ENCODE results near the gene HEBP2.

The HEBP2 gene

DNA sequence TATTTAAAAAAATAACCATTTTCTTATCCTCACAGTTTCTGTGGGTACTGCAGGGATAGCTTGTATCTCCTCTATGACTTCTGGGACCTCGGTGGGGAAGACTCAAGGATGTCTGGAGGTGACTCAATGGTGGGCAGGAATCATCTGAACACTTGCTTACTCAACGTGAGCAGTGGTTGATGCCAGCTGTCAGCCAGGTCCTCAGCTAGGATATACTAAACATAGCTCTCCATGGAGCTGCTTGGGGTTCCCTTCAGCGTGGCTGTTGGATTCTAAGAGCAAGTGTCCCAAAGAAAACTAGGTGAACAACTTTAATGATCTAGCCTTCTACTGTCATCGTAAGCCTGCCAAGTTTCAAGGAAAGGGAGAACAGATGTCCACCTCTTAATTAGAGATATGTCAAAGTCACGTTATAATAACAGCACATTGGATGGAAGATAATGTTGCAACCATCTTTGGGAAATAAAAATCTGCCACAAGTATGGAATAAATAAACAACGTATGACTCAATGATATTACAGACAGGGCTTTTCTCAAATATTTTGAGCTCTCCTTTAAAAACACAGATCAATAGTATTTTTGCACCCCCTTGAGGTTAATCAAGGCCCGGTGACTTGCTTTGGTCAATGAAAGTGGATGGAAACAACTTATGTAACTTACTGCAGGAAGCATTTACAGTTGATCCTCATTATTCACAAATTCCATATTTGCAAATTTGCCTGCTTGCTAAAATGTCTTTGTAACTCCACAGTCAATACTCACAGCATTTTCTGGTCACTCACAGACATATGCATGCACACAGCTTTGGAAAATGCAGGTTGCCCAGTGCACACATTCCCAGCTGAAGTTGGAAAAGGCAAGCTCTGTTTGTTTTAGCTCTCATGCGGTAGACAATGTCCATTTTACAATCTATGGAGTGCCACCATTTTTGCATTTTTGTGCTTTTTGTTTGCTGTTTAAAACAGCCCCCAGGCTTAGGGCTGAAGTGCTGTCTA lies 6.6 kb upstream of the HEBP2 start:
- no peak for DNase-seq (ENCODE audit: low read depth in 2 of 2)

DNA sequence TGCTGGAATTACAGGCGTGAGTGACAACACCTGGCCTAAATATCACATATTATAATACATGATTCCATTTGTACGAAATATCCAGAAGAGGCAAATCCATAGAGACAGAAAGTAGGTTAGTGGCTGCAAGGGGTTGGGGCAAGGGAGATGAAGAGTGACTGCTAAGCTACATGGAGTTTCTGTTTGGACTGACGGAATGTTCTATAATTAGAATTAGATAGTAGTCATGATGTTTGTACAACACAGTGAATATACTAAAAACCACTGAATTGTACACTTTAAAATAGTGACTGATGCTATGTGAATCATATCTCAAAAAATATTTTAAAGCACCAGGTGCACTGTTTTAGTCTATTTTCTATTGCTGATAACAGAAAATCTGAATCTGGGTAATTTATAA lies 3.7 kb upstream of the HEBP2 start:
- DNase-seq (ENCODE audit: low read depth in 2 of 2) = no peak

DNA sequence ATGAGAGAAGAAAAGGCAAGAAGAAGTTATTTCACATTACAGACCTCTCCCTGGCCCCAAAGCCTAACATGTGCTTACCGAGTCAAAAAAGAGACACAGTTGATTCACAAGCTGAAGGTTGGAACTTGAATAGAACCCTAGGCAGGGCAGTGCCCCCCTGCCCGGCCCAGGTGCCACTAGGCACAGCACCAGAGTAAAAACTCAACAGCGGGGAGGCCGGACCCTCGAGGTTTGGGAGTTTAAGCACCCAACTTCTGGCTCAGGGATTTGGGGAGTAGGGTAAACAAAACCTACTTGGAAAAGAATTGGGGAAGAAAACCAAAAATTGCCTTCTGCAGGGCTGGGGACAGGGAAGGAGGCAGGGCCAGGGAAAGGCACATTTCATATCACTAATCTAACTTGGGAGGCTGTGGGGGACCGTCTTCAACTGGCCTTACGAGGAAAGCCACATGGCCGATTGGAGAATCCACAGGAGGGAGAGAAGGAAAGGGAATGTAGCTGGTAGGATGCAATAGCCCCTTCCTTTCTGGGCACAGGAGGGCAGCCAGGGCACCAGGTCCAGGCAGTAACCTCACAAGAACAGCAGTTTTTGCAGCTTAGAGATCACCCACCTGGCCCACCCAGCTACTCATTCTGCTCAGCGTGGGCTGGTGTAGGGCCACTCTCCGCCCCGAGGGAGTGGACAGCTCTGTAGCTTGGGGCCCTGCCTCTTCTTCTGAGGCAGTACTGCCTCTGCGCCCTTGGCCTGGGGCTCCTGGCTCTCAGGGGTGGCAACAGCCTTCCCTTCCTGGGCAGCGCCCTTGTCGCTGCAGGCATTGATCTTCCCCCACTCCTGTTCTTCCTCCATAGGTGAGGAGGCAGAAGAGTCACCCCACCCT lies 1.8 kb upstream of the HEBP2 start:
- DNase-seq (ENCODE audit: low read depth in 2 of 2) = no peak

DNA sequence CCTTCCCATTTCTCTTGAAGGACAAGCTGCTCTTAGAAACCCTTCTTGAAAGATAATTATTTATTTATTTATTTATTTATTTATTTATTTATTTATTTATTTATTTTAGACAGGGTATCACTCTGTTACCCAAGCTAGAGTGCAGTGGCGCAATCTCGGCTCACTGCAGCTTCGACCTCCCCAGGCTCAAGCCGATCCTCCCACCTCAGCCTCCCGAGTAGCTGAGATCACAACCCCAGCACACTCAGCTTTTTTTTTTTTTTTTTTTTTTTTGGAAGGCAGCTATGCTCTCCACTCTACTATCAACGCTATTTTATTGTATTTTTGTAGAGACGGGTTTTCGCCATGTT lies 1.2 kb upstream of the HEBP2 start:
- DNase-seq (ENCODE audit: low read depth in 2 of 2) = no peak

DNA sequence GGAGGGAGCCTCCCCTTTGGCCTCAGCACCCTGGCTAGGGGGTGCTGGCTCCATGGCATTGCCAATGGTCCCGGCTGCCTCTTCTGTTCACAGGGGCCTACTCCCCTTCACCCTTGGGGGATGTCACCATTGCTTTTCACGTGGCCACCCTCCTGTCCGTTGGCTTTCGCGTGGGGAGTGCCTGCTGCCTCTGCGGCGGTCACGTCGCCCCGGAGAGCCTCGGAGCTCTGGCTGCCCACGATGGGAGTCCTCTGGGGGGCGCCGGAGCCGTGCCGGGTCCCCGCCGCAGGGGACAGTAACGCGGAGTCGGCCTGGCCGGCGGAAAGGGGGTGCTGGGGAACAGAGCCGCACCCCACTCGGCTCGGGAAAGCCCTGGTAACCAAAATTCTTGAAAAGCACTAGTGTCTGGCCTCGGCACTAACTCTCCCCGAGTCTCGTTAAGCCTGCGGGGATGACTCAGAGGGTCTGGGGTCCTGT lies 661 bp upstream of the HEBP2 start:
- peak; percentile 7 for DNase-seq (ENCODE audit: low read depth in 2 of 2)

DNA sequence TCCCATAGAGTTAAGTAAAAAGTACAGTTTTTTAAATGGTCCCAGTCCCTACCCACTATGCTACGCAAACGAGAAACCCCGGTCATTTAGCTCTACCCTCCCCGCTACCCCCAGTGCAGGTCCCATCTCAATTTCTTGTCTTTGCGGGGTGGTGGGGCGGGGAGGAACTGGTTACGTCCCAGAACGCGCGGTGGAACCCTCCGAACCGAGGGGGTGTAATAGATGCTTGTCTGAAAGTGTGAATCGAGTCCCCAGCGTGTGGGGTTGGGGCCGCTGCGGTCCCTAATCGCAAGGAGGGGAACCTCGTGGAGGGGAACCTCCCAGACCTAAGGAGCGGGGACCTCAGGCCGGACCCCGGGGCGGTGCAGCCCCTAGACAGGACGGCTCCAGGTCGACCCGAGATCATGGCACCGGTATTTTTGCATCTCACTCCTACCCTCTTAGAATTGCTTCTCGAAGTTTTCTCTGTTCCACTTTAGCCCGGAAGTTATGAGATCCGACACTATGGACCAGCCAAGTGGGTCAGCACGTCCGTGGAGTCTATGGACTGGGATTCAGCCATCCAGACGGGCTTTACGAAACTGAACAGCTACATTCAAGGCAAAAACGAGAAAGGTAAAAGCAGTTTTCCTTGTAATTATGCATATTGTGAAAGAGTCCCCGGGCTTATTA lies 779 bp downstream of the HEBP2 start:
- no peak for DNase-seq (ENCODE audit: low read depth in 2 of 2)

DNA sequence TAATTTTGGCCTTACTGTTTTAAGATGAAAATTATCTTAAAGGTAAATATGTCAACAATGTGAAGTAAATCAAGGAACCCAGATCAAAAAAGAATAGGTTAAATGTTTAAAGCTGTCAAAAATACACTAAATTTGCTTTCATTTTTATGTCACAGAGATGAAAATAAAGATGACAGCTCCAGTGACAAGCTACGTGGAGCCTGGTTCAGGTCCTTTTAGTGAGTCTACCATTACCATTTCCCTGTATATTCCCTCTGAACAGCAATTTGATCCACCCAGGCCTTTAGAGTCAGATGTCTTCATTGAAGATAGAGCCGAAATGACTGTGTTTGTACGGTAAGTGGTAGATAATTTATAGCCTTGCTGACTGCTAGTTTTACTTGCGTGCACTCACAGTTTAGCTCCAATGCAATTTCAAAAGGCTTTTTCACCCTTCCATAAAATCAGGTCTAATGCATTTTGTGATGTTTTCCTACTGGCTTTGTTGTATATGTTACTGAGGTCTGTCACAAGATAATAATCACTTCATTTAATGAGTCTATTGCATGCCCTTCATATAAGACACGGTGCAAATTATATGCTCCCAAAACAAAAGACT lies 1.9 kb downstream of the HEBP2 start:
- no peak for DNase-seq (ENCODE audit: low read depth in 2 of 2)

DNA sequence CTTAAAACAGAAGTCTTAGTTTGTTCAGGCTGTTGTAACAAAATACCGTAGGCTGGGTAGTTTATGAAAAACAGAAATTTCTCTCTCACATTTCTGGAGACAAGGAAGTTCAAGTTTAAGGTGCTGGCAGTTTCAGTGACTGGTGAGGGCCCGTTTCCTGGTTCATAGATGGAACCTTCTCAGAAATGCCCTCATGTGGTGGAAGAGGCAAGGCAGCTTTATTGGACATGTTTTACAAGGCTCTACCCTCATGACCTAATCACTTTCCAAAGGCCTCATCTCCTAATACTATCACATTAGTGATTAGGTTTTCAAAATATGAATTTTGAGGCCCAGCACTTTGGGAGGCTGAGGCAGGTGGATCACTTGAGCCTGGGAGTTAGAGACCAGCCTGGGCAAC lies 2.4 kb downstream of the HEBP2 start:
- DNase-seq (ENCODE audit: low read depth in 2 of 2) = no peak

DNA sequence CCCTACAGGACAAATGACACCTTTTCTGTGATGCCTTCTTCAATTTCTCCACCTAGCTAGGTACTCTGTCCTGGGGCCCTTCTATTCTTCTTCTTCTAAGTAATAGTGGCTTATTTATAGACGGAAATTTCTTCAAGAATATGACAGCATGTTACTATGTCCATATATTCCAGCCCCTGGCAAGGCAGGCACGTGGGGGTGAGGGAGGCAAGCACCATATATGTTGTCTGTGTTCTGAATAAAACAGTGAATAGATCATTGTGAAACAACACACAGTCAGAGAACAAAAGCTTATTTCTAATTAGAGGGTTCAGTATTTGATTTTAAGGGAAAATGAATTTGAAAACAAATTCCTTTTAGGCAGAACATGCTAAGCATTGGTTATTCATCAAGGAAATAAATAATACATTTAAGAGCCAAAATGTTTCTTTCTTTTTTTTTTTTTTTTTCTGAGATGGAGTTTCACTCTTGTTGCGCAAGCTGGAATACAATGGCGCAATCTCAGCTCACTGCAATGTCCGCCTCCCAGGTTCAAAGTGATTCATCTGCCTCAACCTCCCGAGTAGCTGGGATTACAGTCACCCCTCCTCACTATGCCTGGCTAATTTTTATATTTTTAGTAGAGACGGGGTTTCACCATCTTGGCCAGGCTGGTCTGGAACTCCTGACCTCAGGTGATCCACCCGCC lies 6.2 kb downstream of the HEBP2 start:
- DNase-seq (ENCODE audit: low read depth in 2 of 2) = no peak

DNA sequence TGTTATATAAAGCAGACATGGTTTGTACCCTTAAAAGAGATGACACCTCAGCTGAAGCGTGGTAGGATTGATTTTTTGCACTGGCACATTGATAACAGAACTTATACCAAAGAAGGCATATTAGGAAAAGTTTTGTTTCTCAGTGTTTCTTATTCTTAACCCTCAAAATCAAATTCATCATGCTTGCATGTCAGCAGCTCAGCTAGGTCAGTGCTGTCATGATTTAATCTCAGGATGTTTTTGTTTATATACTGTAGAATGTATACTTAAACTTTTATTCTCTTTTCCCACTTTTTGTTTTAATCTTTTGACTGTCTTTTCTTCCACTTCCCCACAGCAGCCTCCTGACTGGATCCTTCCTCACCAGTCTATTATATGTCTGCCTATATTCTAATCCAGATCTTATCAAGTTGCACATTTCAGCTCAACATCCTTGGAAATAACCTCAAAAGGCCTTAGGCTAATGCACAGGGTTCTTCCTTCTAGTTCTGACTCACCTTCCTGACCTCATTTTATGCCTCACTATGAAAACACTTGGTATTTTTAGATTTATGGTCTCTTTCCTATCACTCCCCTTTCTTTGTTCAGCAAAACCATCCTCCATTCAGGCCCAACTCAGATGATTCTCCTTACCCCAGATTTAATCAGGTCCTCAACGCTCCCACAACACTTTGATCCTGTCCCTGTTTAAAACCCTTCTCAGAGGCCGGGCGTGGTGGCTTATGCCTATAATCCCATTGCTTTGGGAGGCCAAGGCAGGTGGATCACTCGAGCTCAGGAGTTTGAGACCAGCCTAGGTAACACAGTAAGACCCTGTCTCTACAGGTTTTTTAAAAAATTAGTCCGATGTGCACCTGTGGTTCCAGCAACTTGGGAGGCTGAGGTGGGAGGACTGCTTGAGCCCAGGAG lies 7.2 kb downstream of the HEBP2 start:
- no peak for DNase-seq (ENCODE audit: low read depth in 2 of 2)

DNA sequence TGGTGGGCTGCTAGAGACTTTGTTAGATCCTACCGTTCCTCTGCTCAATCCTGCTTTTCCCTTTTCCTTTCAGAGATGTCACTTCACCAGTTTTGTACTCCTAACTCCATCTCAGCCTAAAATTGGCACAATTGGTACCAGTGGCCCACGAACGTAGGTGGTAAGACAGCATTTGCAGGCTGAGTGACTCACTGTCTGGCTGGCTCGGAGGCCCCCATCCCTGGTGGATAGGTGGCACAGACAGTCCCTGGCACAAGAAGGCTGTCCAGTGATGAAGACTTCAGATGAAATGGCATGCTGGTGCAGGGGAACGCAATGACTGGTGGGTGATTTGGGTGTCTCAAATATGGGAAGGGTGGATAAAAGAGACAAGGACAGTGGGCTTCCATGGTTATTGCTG lies 11.1 kb downstream of the HEBP2 start:
- DNase-seq (ENCODE audit: low read depth in 2 of 2) = no peak

DNA sequence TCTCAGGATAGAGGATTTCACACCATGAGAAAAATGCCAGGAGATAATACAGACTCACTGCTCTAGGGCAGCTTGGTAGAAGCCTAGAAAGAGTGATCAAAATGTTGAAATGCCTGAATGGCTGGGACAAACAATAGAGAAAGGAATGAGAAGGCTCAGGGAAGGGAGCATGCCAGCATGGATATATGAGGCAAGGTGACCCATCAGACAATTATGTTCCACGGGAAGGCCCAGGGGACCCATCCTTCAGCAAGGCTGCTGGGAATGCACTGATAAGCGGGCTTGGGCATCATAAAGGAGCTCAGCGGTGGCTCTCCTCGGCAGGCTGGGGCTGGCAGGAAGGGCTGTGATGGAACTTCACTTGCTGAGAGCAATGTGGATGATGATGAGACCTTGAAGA lies 12.2 kb downstream of the HEBP2 start:
- DNase-seq (ENCODE audit: low read depth in 2 of 2) = no peak

DNA sequence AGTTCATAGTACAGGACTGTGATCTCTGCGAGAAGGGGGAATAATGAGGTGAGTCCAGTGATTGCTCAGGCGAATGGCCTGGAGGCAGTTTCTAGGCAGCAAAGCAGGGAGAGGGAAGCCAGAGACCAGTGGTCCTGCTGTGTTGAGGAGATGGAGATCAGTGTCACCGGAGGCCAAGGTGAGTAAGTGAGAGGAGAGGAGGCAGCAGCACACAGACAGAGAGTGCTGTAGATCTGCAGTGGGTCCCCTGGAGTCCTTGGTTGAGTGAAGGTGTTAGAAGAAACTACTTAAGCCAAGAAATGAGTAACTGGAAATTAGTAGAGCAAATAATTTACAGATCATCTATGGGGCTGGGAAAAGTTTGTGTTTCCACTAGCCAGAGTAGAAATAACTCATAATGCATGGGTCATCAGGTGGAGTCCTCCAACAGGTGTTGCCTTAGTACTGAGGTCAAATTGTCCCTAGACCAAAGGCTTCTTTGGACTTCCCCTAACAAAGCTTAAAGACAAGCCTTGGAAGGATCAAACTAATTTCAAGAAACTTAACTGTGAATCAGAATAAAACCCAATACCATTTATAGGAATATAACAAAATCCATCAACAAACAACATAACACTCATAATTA lies 13.6 kb downstream of the HEBP2 start:
- no peak for DNase-seq (ENCODE audit: low read depth in 2 of 2)

DNA sequence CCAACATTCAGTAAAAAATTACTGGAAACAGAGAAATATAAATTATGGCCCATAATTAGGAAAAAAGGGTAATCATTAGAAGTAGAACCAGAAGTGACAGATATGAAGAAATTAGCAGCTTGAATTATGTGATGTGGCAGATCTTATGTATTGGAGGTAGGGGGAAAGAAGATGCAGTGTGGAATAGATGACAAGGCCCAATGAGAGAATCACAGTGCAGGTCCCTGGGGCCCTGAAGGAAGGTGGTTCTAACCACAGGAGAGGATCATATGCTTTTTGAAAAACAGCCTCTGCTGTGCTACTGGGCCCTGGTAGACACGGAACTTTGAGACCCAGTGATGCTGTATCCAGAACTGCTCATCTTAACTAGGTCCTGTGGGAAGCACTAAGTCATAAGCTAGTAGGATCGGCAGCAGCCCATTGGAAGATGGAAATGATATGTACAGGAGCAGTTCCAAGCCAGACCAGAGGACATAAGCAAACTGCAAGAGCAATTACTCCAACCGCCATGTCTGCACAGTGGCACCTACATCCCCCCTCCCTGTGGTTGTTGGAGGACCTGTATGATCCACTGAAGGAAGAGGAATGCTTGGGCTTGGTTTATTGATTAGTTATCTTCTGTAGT lies 14.2 kb downstream of the HEBP2 start:
- no peak for DNase-seq (ENCODE audit: low read depth in 2 of 2)

DNA sequence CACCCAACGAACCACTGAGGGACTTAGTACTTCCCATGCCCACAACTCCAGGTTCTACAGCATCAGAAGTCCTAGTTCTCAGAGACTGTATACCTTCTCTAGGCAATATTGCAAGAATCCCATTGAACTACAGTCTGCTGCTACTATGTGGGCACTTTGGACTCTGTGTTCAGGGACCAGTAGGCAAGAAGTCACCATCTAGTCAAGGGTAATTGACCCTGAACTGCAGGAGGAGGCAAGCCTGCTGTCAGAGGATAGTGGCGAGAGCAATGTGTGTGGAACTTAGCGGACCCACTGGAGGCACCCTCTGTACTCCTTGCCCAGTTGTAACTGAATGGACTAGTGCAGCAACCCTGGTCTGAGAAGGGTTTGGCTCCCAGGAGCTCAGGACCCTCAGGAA lies 15.7 kb downstream of the HEBP2 start:
- DNase-seq (ENCODE audit: low read depth in 2 of 2) = no peak

DNA sequence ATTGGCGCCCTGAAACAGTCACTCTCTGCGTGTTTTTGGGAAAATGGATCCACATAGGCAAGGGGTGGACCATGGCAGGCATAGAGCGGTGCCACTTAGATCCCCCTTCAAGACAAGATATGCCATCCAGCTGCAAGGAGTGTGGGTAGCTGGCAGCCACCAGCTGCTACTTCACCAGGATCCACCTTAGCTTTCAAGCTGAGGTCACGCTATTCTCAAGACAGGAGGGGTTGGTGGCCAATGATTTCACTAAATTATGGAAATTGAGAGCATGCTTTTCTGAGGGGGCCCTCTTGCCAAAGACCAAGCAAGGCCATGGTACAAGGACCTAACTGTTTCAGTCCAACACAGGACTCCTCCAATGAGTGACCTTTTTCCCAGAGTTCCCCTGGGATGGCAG lies 16.3 kb downstream of the HEBP2 start:
- DNase-seq (ENCODE audit: low read depth in 2 of 2) = no peak

DNA sequence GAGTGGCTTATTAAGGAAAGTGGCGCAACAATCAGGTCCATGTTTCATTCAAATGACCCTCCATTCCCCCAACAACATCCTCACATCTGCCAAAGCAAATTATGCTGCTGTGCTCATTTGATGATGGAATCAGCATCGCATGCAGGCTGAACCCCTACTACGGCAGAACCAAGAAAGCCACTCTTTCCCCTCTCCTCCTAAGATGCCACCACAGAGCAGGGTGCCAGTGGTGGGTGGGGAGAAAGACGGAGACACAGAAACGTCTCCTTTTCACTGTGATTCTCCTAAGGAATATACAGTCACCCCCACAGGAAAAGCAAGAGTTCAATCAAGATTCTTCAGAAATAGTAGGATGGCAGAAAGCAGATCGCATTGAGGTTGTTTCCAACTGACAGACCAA lies 17.1 kb downstream of the HEBP2 start:
- DNase-seq (ENCODE audit: low read depth in 2 of 2) = no peak

DNA sequence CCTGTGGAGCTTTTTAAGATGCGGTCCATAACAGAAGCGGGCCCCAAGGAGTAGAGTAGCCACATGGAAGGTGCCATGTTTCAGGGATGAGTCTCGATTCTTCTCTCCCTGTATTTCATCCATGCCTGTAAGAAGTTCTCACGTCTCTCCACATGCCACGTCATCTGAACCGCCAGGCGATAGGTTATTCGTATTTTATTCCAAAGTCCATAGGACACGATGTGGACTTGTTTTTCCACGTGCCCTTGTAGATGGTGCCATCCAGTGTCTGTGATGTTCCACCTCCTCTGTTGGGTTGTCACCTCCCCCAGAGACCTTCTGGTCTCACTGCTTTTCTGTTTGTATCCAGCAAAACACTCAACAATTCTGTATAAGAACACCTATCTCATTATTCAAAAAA lies 17.6 kb downstream of the HEBP2 start:
- DNase-seq (ENCODE audit: low read depth in 2 of 2) = no peak

DNA sequence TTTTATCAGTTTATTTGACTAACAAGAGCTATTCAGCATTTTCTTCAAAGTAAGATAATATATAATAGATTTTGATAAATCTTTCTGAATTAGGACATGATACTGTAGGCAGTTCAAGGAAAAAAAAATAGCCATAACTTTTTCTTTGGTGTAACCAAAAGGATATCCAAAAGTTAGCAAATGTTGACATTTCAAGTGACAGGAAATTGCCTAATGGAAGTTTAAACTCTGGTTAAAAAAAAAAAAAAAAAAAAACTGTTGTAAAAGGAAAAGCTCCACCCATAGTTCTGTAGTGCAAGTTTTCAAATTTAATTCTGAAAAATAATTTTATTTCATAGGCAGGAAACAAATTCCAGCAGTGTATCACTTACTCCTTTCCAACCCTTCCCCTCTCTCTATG lies 18.8 kb downstream of the HEBP2 start:
- no peak for DNase-seq (ENCODE audit: low read depth in 2 of 2)
